Stimulated activated CD4-positive, alpha-beta T cell treated with anti-CD3 and anti-CD28 coated beads, Interleukin-12 subunit alpha, Interleukin-12 subunit beta, amount 100 ng/mL, for 24 hours (primary cell): Measurements from ENCODE around the gene SLC25A45.

ENCODE experiments used
- DNase-seq, 2 experiments: peaks; one replicate each; pipeline ENCODE4 v3.0.0-alpha.2; 2020; ENCODE audit warnings: low read depth in 2 of 2

Gene SLC25A45

GRCh38 chr11:65382033-65382803, at the start of gene SLC25A45:
Gene SLC25A45, minus strand, starts transcription at chr11:65382646. Its CDS starts 695 bp downstream, at chr11:65381951.
- DNase-seq = peak; percentile 86 to 91

- no peak for DNase-seq
Observed at GRCh38 chr11:65431451-65432099, 49.1 kb upstream of the SLC25A45 start.

GRCh38 chr11:65430406-65431217, 48.2 kb upstream of the SLC25A45 start:
- DNase-seq = no peak

- no peak for DNase-seq
Observed at GRCh38 chr11:65429724-65430405, 47.4 kb upstream of the SLC25A45 start.

- no peak for DNase-seq
Observed at GRCh38 chr11:65429068-65429681, 46.7 kb upstream of the SLC25A45 start.

GRCh38 chr11:65428578-65429067, 46.2 kb upstream of the SLC25A45 start:
- DNase-seq = no peak

- DNase-seq = no peak
Observed at GRCh38 chr11:65427691-65428577, 45.5 kb upstream of the SLC25A45 start.

GRCh38 chr11:65426839-65427690, 44.6 kb upstream of the SLC25A45 start:
- no peak for DNase-seq

- DNase-seq = no peak
Observed at GRCh38 chr11:65425971-65426838, 43.8 kb upstream of the SLC25A45 start.

GRCh38 chr11:65425105-65425970, 42.9 kb upstream of the SLC25A45 start:
- DNase-seq = peak in 1 of 2 experiments; percentile 72

- peak in 1 of 2 experiments; percentile 69 for DNase-seq
Observed at GRCh38 chr11:65424205-65425104, 42.0 kb upstream of the SLC25A45 start.

- DNase-seq = no peak
Observed at GRCh38 chr11:65423516-65424204, 41.2 kb upstream of the SLC25A45 start.

- DNase-seq = peak; percentile 92
Observed at GRCh38 chr11:65422633-65423515, 40.4 kb upstream of the SLC25A45 start, which contains the start of gene NEAT1. Gene NEAT1, plus strand, starts transcription at chr11:65422798.
